HEK293 (cell line): ENCODE measurements around the gene MED17.

ENCODE experiments used
- CTCF ChIA-PET: fragments of 350-600 bp; formaldehyde crosslinking; extraction: SDS; loops from one replicate; lab custom pipeline; 2021; ENCODE audit warnings: antibody characterized with exemption; lab: Yijun Ruan, JAX
- POLR2A ChIA-PET: fragments of 300-600 bp; formaldehyde crosslinking; extraction: SDS; loops from one replicate; lab custom pipeline; 2020; ENCODE audit warnings: antibody characterized with exemption, inconsistent platforms; lab: Yijun Ruan, JAX
- H3K27ac ChIP-seq: fragments of 200-500 bp; sonication (Bioruptor generic); 2 replicates; pipeline ENCODE4 v1.5.1; 2014; ENCODE audit warnings: low read depth, low read length, control low read depth, inconsistent platforms; ENCODE audit errors: extremely low read depth
- H3K36me3 ChIP-seq, 2 experiments: fragments of 200-500 bp in 1 of 2; sonication (Bioruptor generic) in 1 of 2; 1 replicate in 1 of 2; 2 replicates in 1 of 2; pipeline ENCODE4 v1.5.1; 2014 to 2017; ENCODE audit warnings: inconsistent platforms in 2 of 2, low read length in 2 of 2; ENCODE audit not compliant: control insufficient read depth in 2 of 2, insufficient read depth in 1 of 2
- H3K4me1 ChIP-seq: fragments of 200-500 bp; sonication (Bioruptor generic); 2 replicates; pipeline ENCODE4 v1.5.1; 2014; ENCODE audit warnings: mild to moderate bottlenecking, low read length, inconsistent platforms; ENCODE audit not compliant: control insufficient read depth, insufficient read depth
- H3K4me3 ChIP-seq: 2 replicates; pipeline ENCODE4 v1.5.1; 2011; ENCODE audit warnings: low read depth, mild to moderate bottlenecking, control low read depth, low read length, moderate library complexity
- H3K9me3 ChIP-seq: fragments of 200-500 bp; sonication (Bioruptor generic); 2 replicates; pipeline ENCODE4 v1.5.1; 2014; ENCODE audit warnings: low read depth, low read length, inconsistent platforms; ENCODE audit not compliant: control insufficient read depth, insufficient read depth
- GLI4 ChIP-seq: fragments of 450-650 bp; formaldehyde crosslinking; IDR thresholded peaks from 2 replicates; pipeline ENCODE4 v1.5.1; 2016; ENCODE audit warnings: missing biosample characterization, missing genetic modification characterization
- GLIS1 ChIP-seq: fragments of 450-650 bp; formaldehyde crosslinking; IDR thresholded peaks from 2 replicates; pipeline ENCODE4 v1.5.1; 2016; ENCODE audit warnings: missing biosample characterization, missing genetic modification characterization
- KLF10 ChIP-seq: fragments of 450-650 bp; IDR thresholded peaks from 2 replicates; pipeline ENCODE4 v1.5.1; 2018; ENCODE audit warnings: missing biosample characterization, mild to moderate bottlenecking, missing genetic modification characterization
- KLF16 ChIP-seq: fragments of 450-650 bp; formaldehyde crosslinking; IDR thresholded peaks from 2 replicates; pipeline ENCODE4 v1.5.1; 2017; ENCODE audit warnings: missing biosample characterization, missing genetic modification characterization
- ZBTB49 ChIP-seq: fragments of 450-650 bp; formaldehyde crosslinking; IDR thresholded peaks from 2 replicates; pipeline ENCODE4 v1.5.1; 2016; ENCODE audit warnings: missing biosample characterization, missing genetic modification characterization, low read depth
- ZNF133 ChIP-seq: fragments of 450-650 bp; formaldehyde crosslinking; IDR thresholded peaks from 2 replicates; pipeline ENCODE4 v1.5.1; 2016; ENCODE audit warnings: missing biosample characterization, missing genetic modification characterization
- ZNF24 ChIP-seq: fragments of 450-650 bp; formaldehyde crosslinking; IDR thresholded peaks from 2 replicates; pipeline ENCODE4 v1.5.1; 2016; ENCODE audit warnings: missing biosample characterization, missing genetic modification characterization
- ZNF335 ChIP-seq: fragments of 450-650 bp; formaldehyde crosslinking; conservative IDR thresholded peaks from 2 replicates; pipeline ENCODE4 v1.5.1; 2016; ENCODE audit warnings: missing biosample characterization, missing genetic modification characterization
- ZNF341 ChIP-seq: fragments of 450-650 bp; formaldehyde crosslinking; IDR thresholded peaks from 2 replicates; pipeline ENCODE4; 2016; ENCODE audit warnings: low read depth, missing biosample characterization, missing genetic modification characterization
- ZNF391 ChIP-seq: fragments of 450-650 bp; formaldehyde crosslinking; IDR thresholded peaks from 2 replicates; pipeline ENCODE4 v1.5.1; 2016; ENCODE audit warnings: low read depth, missing biosample characterization, missing genetic modification characterization, borderline replicate concordance
- ZNF529 ChIP-seq: fragments of 450-650 bp; formaldehyde crosslinking; IDR thresholded peaks from 2 replicates; pipeline ENCODE4 v1.5.1; 2017; ENCODE audit warnings: missing genetic modification characterization, missing biosample characterization; ENCODE audit not compliant: insufficient replicate concordance
- ZNF555 ChIP-seq: fragments of 450-650 bp; formaldehyde crosslinking; conservative IDR thresholded peaks from 2 replicates; pipeline ENCODE4 v1.5.1; 2017; ENCODE audit warnings: missing biosample characterization, mild to moderate bottlenecking, missing genetic modification characterization, inconsistent platforms
- ZNF560 ChIP-seq: fragments of 450-650 bp; formaldehyde crosslinking; IDR thresholded peaks from 2 replicates; pipeline ENCODE4 v1.5.1; 2017; ENCODE audit warnings: missing biosample characterization, missing genetic modification characterization, borderline replicate concordance
- ZNF692 ChIP-seq: fragments of 450-650 bp; formaldehyde crosslinking; IDR thresholded peaks from 2 replicates; pipeline ENCODE4 v1.5.1; 2016; ENCODE audit warnings: missing biosample characterization, missing genetic modification characterization
- ZSCAN5A ChIP-seq: fragments of 450-650 bp; formaldehyde crosslinking; IDR thresholded peaks from 2 replicates; pipeline ENCODE4 v1.5.1; 2016; ENCODE audit warnings: missing biosample characterization, missing genetic modification characterization
- TF ChIP-seq, protein P1 (sequence below): fragments of 450-650 bp; formaldehyde crosslinking; IDR thresholded peaks from 2 replicates; pipeline ENCODE4 v1.5.1; 2016; ENCODE audit warnings: missing biosample characterization, missing genetic modification characterization
- TF ChIP-seq, protein P2 (sequence below): fragments of 450-650 bp; formaldehyde crosslinking; IDR thresholded peaks from 2 replicates; pipeline ENCODE4 v1.5.1; 2016; ENCODE audit warnings: missing biosample characterization, missing genetic modification characterization, low read depth

Gene MED17

GRCh38 chr11:93767018-93767417, 17.1 kb upstream of the MED17 start:
- Histone ChIP-seq H3K27ac (no peak overlapping the region), H3K4me1 (no peaks in the 10 kb centered on the region), H3K4me3 (no peak overlapping the region), H3K36me3 (peaks cover 0 to 14% of the 10 kb centered on the region in 2 experiments; a peak in 1 of 3 replicates), H3K9me3 (no peaks in the 10 kb centered on the region)
- POLR2A ChIA-PET = interaction anchor here (2.2 kb wide), 1 partner anchor 26 kb away, joined by 4 read pairs; the partner anchor contains the start of genes C11orf54 and TAF1D
- TF ChIP-seq ZNF335 (tag by site-specific recombination) = no peak
- TF ChIP-seq GLI4 (tag by site-specific recombination) = no peak
- no peak for TF ChIP-seq ZSCAN5A (tag by site-specific recombination)
- no peak for TF ChIP-seq ZNF529
- TF ChIP-seq, protein P1, sequence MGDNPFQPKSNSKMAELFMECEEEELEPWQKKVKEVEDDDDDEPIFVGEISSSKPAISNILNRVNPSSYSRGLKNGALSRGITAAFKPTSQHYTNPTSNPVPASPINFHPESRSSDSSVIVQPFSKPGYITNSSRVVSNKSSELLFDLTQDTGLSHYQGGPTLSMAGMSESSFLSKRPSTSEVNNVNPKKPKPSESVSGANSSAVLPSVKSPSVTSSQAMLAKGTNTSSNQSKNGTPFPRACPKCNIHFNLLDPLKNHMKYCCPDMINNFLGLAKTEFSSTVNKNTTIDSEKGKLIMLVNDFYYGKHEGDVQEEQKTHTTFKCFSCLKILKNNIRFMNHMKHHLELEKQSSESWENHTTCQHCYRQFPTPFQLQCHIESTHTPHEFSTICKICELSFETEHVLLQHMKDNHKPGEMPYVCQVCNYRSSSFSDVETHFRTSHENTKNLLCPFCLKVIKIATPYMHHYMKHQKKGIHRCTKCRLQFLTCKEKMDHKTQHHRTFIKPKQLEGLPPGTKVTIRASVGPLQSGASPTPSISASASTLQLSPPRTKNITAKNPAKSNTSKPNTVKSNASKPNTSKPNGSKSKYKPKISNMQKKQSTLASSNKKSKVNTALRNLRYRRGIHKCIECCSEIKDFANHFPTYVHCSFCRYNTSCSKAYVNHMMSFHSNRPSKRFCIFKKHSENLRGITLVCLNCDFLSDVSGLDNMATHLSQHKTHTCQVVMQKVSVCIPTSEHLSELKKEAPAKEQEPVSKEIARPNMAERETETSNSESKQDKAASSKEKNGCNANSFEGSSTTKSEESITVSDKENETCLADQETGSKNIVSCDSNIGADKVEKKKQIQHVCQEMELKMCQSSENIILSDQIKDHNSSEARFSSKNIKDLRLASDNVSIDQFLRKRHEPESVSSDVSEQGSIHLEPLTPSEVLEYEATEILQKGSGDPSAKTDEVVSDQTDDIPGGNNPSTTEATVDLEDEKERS (tag by site-specific recombination) = no peak
- TF ChIP-seq ZNF341 (tag by site-specific recombination) = no peak
- TF ChIP-seq ZNF391 (tag by site-specific recombination) = no peak
- TF ChIP-seq ZNF555 (tag by site-specific recombination) = no peak
- no peak for TF ChIP-seq ZNF692
- no peak for TF ChIP-seq ZNF133 (tag by site-specific recombination)
- TF ChIP-seq ZNF24 (tag by site-specific recombination) = no peak
- TF ChIP-seq, protein P2, sequence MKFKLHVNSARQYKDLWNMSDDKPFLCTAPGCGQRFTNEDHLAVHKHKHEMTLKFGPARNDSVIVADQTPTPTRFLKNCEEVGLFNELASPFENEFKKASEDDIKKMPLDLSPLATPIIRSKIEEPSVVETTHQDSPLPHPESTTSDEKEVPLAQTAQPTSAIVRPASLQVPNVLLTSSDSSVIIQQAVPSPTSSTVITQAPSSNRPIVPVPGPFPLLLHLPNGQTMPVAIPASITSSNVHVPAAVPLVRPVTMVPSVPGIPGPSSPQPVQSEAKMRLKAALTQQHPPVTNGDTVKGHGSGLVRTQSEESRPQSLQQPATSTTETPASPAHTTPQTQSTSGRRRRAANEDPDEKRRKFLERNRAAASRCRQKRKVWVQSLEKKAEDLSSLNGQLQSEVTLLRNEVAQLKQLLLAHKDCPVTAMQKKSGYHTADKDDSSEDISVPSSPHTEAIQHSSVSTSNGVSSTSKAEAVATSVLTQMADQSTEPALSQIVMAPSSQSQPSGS (tag by site-specific recombination) = no peak
- TF ChIP-seq ZBTB49 (tag by site-specific recombination) = no peak
- no peak for TF ChIP-seq KLF10 (tag by site-specific recombination)
- TF ChIP-seq GLIS1 (tag by site-specific recombination) = no peak
- TF ChIP-seq KLF16 (tag by site-specific recombination) = no peak
- no peak for TF ChIP-seq ZNF560 (tag by site-specific recombination)
- CTCF ChIA-PET = no interaction called here
